ENCODE results near the gene UBR4.
A peak's percentile ranks its signal among the peaks of the same experiment; 100 is the strongest.
"Not testable (repeated sequence)": the region's sequence is repeated elsewhere in the genome, so short reads cannot be mapped to it uniquely, and the experiment has no call there.

Gene UBR4

DNA sequence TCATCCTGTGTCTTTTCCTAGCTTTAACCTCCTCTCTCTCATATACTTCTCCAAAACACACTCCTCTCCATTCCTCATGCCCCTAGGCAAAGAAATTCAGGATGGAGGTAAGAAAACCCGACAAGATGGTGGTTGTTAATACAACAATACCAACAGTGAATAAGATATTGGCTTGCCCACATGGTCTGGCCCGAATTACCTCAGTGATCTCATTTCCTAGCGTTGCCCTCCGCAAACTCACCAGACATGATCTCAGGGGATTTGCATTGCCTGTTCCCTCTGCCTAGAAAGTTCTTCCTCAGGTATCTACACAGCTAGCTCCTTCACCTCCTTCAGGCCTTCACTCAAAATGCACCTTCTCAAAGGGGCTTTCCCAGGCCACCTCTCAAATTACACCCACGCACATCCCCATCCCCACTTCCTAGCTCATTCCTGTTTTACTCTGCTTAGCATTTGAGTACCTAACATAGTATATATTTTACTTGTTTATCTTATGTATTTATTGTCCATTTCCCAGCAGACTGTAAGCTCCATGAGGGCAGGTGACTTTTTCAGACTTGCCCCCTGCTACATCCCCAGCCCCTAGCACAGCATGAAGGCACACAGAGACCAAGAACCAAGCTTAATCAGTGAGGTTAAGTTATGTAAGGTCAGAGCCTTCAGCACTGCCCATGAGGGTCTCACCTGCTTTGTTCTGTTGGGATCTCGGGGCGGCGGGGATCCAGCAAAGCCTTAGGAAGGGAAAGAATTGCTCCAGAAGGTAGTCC lies 10.2 kb upstream of the UBR4 start:
- DNase-seq (ENCODE audit: low spot score): no peak

DNA sequence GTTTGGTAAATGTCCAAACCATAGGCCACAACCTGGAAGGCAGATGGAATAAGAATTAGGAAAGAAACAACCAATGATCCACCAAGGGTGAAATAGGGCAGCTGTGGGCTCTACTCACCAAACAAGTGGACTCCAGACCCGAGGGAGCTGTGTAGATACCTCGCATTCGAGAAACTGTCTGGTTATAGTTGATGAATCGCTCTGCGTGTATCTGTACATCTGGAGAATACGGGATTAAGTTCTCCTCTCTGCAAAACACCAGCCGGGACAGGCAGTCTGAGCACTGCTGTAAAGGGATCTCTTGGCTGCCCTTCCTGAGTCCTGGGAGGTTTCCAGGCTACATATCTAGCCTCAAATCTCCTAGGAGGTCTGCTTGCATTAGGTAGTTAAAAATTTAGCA lies 9.4 kb upstream of the UBR4 start:
- DNase-seq (ENCODE audit: low spot score): no peak

DNA sequence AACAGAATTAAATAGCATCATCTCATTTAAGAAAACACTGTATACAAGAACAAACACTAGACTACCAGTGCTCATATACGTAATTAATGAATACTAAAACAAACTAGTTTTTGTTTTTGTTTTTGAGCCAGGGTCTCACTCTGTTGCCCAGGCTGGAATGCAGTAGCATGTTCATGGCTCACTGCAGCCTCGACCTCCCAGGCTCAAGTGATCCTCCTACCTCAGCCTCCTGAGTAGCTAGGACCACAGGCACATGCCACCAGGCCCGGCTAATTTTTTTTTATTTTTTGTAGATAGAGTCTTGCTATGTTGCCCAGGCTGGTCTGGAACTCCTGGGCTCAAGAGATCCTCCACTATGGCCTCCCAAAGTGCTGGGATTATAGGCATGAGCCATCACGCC lies 6.5 kb upstream of the UBR4 start:
- not testable (repeated sequence) for DNase-seq (ENCODE audit: low spot score)

DNA sequence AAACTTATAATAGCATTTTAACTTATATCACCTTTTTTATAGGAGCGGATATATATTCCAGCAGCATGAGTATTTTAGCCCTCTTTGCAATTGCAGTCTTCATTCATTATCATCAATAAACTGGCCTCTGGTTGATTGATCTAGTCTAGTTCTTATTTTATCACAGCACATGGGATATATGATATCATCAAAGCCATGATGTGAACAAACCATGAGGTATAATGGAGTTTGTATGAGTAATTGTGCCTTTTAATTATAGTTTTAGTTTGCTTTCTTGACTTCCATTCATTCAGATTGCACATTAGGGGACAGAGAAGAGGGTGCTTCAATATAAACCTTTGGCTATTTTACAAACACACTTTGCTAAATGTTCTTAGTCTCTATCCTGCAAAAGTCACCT lies 3.5 kb upstream of the UBR4 start:
- no peak for DNase-seq (ENCODE audit: low spot score)

DNA sequence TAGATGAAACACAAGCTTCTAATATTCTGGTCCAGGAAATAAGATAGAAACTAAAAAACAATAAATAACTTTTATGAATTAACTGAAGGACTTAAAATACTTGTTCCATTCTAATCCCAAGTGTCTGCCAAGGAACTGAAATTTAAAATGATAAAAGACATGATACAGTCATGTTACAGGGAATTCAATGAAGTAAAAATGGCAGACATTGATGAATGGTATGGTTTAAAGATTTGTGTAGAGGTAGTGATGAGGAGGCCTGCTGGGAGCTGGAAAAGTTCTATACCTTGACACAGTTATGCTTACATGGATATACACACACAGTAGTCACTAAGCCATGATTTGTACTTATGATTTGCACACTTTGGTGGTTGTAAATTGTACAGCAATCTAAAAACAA lies 2.1 kb upstream of the UBR4 start:
- DNase-seq (ENCODE audit: low spot score): no peak

DNA sequence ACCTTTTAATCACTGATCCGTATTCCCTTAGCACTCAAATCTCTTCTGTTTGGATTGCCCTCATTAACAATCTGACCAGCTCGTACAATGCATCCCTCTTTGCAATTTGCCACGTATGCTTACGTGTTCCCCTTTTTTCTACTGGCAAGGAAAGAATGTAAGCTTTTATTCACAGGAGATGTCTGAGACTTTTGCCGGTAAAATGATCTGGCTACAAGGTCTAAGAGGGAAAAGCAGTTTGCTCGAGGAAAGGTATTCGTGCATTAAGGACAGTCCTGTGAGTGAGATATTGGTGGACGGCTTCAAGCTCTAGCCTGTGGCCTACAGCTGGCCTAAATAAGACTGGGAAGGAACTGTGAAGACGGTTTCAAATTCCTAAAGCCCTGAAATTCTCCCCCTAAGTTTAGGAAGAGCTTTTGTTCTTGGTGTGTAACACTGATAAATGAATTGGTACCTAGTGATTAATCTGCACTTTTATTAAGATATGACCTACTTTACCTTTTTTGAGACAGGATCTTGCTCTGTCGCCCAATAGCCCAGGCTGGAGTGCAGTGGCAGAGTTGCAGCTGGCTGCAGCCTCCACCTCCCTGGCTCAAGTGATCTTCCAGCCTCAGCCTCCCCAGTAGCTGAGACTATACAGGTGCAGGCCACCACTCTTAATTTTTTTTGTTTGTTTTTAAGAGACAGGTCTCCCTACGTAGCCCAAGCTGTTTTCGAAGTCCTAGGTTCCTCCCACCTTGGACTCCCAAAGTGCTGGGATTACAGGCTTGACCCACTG lies 895 bp upstream of the UBR4 start:
- no peak for DNase-seq (ENCODE audit: low spot score)

DNA sequence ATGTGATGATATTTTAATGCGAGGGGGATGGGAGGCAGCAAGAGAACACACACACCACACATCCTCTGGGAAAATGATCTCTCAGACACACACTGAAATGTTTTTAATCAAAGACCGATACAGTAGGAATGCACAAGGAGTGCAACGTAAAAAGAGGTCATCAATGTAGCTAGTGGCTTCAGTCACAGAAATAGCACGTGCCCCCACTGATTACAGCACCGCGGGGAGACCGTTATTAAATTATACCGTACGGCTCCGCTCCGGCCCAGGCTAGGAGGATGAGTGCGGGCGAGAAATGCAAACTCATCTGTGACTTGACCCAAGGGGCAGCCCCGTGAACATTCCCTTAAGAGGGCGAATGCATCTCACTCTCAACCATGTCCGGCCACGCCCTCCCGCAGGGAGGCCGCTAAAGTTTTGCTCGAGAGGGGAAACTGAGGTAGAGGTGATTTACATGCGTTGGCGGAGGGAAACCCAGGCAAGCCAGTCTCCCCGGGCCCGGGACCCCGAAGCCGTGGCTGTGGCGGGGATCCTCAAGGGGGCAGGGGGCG lies 552 bp downstream of the UBR4 start:
- no peak for DNase-seq (ENCODE audit: low spot score)

DNA sequence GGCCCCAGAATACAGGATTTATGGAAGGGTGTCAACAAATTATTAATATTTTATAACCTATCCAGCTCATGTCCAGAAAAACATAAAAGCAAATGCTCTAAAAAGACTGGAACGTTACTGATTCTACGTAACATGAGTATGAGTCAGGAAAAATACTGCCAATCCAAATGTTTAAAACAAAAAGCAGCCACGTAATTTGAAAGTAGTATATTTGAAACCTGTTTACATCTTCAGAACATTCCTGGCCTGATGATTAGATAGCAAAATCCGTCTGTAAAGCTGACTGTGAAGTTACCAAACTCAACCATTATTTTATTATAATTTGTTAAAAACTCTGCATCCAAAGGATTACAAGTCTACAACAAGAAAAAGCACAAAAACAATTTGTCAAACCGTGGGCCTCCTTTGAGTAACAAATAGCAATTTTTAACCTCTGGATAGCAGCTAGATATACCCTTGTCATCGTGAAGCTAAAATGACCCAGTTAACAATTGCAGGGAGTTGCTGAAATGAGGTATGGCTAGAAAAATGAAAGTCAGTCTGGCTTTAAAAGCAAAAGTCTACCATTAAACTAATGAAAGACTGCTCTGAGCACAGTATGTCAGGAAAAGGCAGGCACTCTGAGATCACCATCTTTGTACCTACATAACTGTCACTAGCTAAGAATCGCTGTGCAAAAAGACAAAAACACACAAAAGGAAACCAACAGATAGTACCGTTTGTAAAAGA lies 1.2 kb downstream of the UBR4 start:
- DNase-seq (ENCODE audit: low spot score): peak; percentile 29

DNA sequence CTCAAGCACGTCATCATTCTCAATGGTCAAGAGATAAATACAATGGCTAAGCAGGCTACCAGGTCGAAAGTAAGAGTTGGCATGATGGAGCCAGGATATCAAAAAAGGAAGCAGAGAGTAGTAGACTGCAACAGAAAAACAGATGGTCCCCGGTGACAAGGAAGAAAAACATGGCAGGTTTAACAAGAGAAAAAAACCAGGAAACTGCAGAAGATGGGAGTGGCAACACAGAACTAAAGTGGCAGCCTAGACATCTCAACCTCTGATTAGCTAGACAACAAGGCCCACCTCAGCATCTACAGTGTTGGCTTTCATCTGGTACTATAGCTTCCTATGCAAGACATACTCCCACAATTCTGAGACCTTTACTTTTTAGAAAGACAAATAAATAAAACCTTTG lies 3.1 kb downstream of the UBR4 start:
- DNase-seq (ENCODE audit: low spot score): no peak

DNA sequence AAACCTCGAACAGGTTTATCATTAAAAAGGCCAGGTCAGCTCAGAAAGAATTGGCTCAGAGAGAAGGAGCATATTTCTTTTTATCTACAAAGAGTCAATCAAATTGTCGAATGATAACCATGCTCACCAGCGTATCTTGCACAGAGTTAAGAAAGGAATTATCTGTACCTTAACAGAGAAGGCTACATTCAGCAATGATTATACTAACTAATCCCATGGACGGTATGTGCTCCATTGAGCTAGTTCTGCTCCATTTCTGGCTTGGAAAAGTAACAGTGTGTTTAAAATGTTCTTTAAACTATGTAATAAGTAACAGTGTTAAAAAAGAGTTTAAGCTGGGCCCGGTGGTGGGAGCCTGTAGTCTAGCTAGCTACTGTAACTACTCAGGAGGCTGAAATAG lies 4.2 kb downstream of the UBR4 start:
- no peak for DNase-seq (ENCODE audit: low spot score)

DNA sequence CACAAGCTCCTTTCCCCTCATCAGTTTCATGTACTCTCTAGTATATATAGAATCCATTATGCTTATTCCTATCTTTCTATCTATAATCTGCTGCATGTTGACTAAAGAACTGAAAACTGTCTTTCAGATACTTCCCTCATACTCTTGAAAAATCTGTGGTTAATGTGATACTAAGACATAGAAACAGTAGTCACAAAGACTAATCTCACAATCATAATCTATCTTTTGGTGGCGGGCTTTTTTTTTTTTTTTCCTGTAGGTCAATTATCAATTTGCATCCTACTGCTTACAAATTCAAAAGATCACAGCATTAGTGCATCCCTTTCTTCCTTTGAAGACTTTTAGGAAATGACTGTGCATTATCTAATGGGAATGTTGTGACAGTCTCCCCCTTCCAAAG lies 4.7 kb downstream of the UBR4 start:
- no peak for DNase-seq (ENCODE audit: low spot score)

DNA sequence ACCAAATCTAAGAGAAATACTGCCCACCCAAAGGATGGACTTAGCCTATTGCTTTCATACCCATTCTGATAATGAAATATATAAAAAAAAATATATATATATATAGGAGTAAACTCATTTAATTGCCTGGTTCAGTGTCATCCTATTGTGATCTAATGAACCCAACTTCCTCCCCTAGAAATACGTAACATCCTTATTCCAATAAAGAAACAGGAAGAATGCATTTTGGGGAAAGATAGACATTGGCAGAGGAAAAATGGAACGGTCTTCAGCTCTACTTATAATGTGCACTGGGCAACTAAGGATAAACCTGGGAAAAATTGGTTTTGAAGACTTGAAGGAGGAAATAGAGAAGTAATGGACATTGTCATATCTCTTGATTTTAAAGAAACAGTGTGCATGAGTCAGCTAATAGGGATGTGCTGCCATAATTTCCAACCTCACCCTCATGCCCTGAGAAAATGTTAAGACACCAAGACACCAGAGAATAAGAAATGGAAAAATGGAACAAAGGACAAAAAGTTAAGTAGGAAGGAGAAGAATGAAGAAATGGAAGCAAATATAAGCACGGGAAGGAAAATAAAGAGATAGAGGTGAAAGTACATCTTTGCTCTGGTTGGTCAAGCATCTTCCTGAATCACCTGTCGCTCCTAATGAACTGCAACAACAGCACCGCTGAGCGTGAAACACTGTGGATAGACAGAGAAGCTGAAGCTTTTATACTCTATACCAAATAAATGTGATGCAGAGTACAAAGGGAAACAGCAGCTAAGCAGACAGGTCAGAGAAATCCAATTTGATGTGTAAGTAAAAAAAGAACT lies 5.4 kb downstream of the UBR4 start:
- DNase-seq (ENCODE audit: low spot score): no peak

DNA sequence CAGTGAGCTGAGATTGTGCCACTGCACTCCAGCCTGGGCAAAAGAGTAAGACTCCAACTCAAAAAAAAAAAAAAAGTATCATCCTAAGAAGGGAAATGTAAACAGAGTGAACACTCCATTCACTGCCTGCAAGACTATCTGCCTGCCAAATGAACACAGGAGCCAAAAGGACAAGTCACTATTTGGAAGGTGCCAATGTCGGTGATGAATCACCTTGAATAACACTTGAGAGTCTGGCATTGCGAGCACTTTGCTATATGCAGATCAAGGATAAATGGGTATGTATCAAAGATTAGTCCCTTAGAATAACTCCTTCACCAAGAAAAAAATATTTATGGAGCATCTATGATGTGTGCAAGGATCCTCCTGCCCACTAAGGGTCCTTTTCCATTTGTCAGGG lies 6.6 kb downstream of the UBR4 start:
- peak; percentile 73 for DNase-seq (ENCODE audit: low spot score)

DNA sequence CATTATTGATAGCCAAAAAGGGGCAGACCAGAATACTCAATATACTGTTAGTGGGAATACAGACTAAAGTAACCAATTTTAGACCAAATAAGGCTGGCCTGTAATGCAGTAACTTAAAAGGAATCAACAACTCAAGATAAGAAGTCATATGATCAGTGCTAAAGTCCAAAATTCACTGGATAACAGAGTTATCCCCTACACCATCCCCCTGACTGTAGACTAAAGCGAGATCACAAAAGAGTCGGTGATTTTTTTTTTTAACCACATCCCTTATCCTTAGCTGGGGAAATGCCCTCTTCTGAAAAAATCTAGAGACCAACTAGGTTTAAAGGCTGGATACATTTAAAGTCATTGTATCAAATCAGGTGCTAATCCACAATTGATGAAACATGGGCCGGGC lies 7.7 kb downstream of the UBR4 start:
- DNase-seq (ENCODE audit: low spot score): no peak

DNA sequence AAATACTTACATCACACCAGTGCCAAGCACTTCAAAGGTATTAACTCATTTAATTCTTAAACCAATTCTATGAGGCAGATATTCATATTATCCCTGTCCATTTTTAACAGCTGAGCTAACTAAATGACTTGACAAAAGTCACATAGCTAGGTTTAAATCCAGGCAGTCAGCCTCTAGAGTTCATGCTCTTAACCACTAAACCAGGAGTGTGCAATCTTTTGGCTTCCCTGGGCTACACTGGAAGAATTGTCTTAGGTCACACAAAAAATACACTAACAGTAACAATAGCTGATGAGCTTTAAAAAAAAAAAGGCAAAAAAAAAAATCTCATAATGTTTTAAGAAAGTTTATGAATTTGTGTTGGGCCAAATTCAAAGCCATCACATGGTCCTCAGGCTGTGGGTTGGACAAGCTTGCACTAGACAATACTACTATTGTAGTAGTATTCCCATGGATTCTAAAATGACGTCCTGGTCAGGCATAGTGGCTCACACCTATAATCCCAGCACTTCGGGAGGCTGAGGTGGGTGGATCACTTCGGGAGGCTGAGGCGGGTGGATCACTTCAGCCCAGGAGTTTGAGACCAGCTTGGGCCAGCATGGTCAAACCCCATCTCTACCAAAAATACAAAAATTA lies 10.0 kb downstream of the UBR4 start:
- DNase-seq (ENCODE audit: low spot score): no peak

DNA sequence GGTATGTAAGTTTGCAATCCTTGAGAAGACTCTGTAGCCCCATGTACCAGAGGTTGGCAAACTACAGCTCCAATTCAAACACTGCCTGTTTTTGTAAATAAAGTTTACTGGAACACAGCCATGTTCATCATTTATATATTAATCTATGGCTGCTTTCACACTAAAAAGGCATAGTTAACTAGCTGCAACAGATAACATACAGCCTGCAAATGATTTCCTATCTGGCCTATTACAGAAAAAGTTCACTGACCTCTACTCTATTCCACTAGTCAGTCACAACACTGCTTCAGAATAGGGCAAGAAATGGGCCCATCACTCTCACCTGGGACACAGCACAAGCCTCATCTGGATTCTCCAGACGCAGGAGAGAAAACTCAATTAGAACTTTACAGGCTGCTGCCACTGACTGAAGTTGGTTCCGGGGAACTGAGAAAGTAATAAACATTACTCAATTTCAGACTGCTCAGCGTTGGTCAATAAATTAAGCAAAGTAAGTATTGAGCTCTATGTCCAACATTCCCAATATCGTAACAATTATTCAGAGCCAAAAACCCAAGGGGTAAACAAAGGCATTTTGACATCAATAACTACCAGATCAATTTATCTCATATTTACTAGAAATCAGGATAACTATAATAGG lies 10.6 kb downstream of the UBR4 start:
- no peak for DNase-seq (ENCODE audit: low spot score)

DNA sequence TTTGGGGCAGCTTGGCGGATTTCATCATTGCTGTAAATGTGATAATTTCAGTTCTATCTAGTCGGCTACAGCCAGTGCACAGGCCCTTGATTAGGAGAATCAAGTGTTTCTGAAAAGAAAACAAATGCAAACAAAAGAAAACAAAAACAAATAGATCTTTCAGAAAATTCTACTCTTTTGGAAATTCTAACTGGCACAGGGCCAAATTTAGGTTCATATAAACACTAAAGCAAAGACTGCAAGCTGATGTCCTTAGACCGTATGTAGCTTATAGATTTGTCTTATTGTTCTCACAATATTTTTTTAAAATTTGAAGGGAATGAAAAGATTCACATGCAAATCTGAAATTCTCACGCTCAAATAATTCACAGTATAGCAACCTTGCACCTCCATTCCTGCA lies 11.2 kb downstream of the UBR4 start:
- DNase-seq (ENCODE audit: low spot score): no peak

DNA sequence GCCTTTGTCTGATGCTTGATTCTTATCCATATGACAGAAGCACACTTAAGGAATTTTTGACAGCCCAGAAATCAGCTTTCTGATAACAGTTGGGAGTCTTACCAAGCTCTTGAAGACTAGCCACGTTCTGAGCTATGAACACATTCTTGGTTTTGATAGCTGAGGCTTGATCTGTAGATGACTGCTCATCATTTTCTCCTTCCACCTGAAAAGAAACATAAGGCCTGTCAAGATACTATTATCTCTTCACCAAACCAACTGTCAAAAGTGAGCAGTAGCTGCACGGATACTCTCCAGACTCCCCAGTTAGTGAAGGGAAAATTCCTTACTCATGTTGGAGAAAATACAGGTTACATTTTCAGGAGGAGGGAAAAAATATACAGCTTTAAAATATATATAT lies 12.2 kb downstream of the UBR4 start:
- DNase-seq (ENCODE audit: low spot score): no peak

DNA sequence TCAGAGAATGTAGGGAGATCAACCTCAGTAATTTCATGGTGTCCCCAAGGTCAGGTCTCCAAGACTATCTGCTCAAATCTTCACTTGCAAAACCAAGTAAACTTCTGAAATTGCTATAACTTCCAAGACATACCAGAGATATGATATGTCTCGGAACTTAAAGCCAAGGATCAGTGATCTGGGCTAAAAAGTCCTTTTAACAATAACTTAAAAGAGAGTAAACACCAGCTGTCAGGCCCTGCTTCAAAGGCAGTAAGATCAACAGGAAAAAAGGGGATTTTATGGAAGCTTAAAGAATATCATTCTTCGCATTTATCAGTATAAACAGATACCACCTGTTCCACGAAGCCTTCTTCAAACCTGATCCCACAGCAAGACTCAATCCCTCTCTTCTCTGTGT lies 13.7 kb downstream of the UBR4 start:
- no peak for DNase-seq (ENCODE audit: low spot score)

DNA sequence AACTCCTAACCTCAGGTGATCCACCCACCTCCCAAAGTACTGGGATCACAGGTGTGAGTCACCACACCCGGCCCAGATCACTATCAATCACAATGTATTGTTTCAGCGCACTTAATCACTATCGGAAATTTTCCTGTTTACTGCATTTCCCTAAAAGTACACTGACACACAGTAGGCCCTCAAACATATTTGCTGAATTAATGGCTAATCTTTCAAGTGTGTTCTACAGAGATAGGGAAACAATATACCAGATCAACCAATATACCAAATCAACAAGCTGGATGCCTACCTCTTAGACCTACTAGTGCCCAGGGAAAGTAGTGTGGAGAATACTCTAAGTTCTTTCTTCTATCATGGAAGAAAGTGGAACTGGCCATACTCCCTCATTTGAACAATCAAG lies 17.1 kb downstream of the UBR4 start:
- DNase-seq (ENCODE audit: low spot score): no peak

DNA sequence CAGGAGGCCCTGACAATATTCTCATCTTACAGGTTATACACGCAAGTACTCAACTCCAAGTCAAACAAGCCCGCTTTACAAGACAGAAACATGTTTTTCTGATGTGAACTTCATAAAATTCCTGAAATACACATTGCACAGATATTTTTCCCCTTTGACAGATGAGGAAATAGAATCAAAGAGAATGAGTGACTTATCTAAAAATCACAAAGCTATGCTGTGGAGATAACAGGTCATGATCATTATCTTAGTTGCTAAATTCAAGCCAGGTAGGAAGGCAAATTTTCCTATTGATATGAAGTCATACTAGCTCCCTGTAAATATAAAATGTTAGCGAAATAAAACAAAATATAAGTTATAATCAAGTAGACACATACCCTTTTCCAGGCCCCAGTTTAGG lies 18.3 kb downstream of the UBR4 start:
- DNase-seq (ENCODE audit: low spot score): no peak

Data from AG08395 (cell line).